Skeletal muscle cell (primary cell): ENCODE measurements around the gene FHIT.

Experiments used
- DNase-seq: peaks from one replicate; pipeline ENCODE4 v3.0.0-alpha.2; 2010; ENCODE audit warnings: low read depth
- H3K4me3 ChIP-seq: 2 replicates; pipeline ENCODE4 v1.5.1; 2011; ENCODE audit warnings: low read depth, mild to moderate bottlenecking, control low read depth, low read length, moderate library complexity

The FHIT gene

GRCh38 chr3:60160111-60160821, 1091.0 kb downstream of the FHIT start:
- no peak for DNase-seq
- no peak overlapping the region for H3K4me3 ChIP-seq

GRCh38 chr3:60158035-60158434, 1093.2 kb downstream of the FHIT start:
- no peak overlapping the region for H3K4me3 ChIP-seq
- no peak for DNase-seq

GRCh38 chr3:60154011-60154410, 1097.2 kb downstream of the FHIT start:
- no peak for DNase-seq
- H3K4me3 ChIP-seq, result no peak overlapping the region

- H3K4me3 ChIP-seq, result no peak overlapping the region
- no peak for DNase-seq
Measured at GRCh38 chr3:60153221-60153999, 1097.8 kb downstream of the FHIT start.

GRCh38 chr3:60149501-60149900, 1101.8 kb downstream of the FHIT start:
- no peak for DNase-seq
- no peak overlapping the region for H3K4me3 ChIP-seq

- no peak overlapping the region for H3K4me3 ChIP-seq
- DNase-seq, result no peak
Measured at GRCh38 chr3:60147249-60147950, 1103.9 kb downstream of the FHIT start.

- no peak for DNase-seq
- no peak overlapping the region for H3K4me3 ChIP-seq
Measured at GRCh38 chr3:60146121-60146520, 1105.1 kb downstream of the FHIT start.

GRCh38 chr3:60144071-60144470, 1107.2 kb downstream of the FHIT start:
- no peak overlapping the region for H3K4me3 ChIP-seq
- DNase-seq, result no peak

GRCh38 chr3:60142009-60142408, 1109.2 kb downstream of the FHIT start:
- no peak for DNase-seq
- H3K4me3 ChIP-seq, result no peak overlapping the region

- no peak overlapping the region for H3K4me3 ChIP-seq
- DNase-seq, result no peak
Measured at GRCh38 chr3:60140160-60140559, 1111.1 kb downstream of the FHIT start.

GRCh38 chr3:60136601-60137000, 1114.7 kb downstream of the FHIT start:
- DNase-seq, result no peak
- H3K4me3 ChIP-seq, result no peak overlapping the region

- no peak for DNase-seq
- no peak overlapping the region for H3K4me3 ChIP-seq
Measured at GRCh38 chr3:60135474-60135873, 1115.8 kb downstream of the FHIT start.

- no peak overlapping the region for H3K4me3 ChIP-seq
- DNase-seq, result no peak
Measured at GRCh38 chr3:60133269-60134162, 1117.7 kb downstream of the FHIT start.

GRCh38 chr3:60131618-60132017, 1119.6 kb downstream of the FHIT start:
- DNase-seq, result no peak
- H3K4me3 ChIP-seq, result no peak overlapping the region

- DNase-seq, result no peak
- H3K4me3 ChIP-seq, result no peak overlapping the region
Measured at GRCh38 chr3:60126511-60127304, 1124.5 kb downstream of the FHIT start.

- DNase-seq, result no peak
- no peak overlapping the region for H3K4me3 ChIP-seq
Measured at GRCh38 chr3:60125686-60126085, 1125.6 kb downstream of the FHIT start.

- no peak for DNase-seq
- no peak overlapping the region for H3K4me3 ChIP-seq
Measured at GRCh38 chr3:60120245-60120644, 1131.0 kb downstream of the FHIT start.

- no peak overlapping the region for H3K4me3 ChIP-seq
- DNase-seq, result no peak
Measured at GRCh38 chr3:60114191-60114590, 1137.1 kb downstream of the FHIT start.

- no peak overlapping the region for H3K4me3 ChIP-seq
- DNase-seq, result no peak
Measured at GRCh38 chr3:60107275-60107674, 1144.0 kb downstream of the FHIT start.
